Right lobe of liver (tissue), 6 donors: ENCODE results near the gene GPRASP1. TPM values are rescaled to one million over a fixed set of nuclear protein-coding genes. Genes with fewer than 3 reads are reported as not detected.
A peak's percentile ranks its signal among the peaks of the same experiment; 100 is the strongest.

Experiments used
- ATAC-seq, 4 donors: fragments of 200-7000 bp; cut with Tn5 transposase; one replicate each; pipeline ENCODE4 v1.9.1; 2020; ENCODE audit warnings: mild to moderate bottlenecking in 4 of 4, moderate library complexity in 4 of 4
- DNase-seq, 3 donors: peaks; one replicate each; pipeline ENCODE4 v3.0.0-alpha.2; 2020
- H3K27ac ChIP-seq, 3 donors: fragments of 200-600 bp; one replicate each; pipeline ENCODE4 v1.8.0; 2022
- H3K27me3 ChIP-seq, 2 donors: fragments of 200-600 bp; one replicate each; pipeline ENCODE4 v1.8.0; 2022
- H3K36me3 ChIP-seq, 4 donors: fragments of 200-600 bp; sonication (generic) in 1 of 4; one replicate each; pipeline versions ENCODE4 v1.5.1 to v1.8.0; 2017 to 2022; ENCODE audit warnings: control low read depth in 1 of 4
- H3K4me1 ChIP-seq, 4 donors: fragments of 200-600 bp; sonication (generic) in 1 of 4; one replicate each; pipeline versions ENCODE4 v1.5.1 to v1.8.0; 2017 to 2022; ENCODE audit warnings: control low read depth in 1 of 4
- H3K4me3 ChIP-seq, 3 donors: fragments of 200-600 bp; one replicate each; pipeline ENCODE4 v1.8.0; 2022
- H3K9me3 ChIP-seq, 4 donors: fragments of 200-600 bp; sonication (generic) in 1 of 4; one replicate each; pipeline versions ENCODE4 v1.5.1 to v1.8.0; 2017 to 2022; ENCODE audit warnings: control low read depth in 1 of 4
- CTCF ChIP-seq, 4 donors: fragments of 200-600 bp in 3 of 4; fragments of 450-650 bp in 1 of 4; IDR thresholded peaks; one replicate each; pipeline versions ENCODE4 v1.5.1 to v1.8.0; 2016 to 2022; ENCODE audit warnings: antibody characterized with exemption in 4 of 4, mild to moderate bottlenecking in 2 of 4
- POLR2A ChIP-seq: fragments of 450-650 bp; IDR thresholded peaks from one replicate; pipeline ENCODE4 v1.6.1; 2017; ENCODE audit warnings: antibody characterized with exemption, mild to moderate bottlenecking
- WGBS: methylation state at CpG from one replicate; pipeline ENCODE4 v1.1.6; 2018; ENCODE audit warnings: low coverage, low lambda C conversion rate; ENCODE audit not compliant: insufficient coverage; ENCODE audit errors: missing lambda C conversion rate; 5-methylcytosine and 5-hydroxymethylcytosine counted together
- intact Hi-C, 2 donors: fragments of 100-400 bp; cut with DNase I; formaldehyde crosslinking; loops; one replicate each; pipeline versions ENCODE4 v1.11.2 to v1.14.1; 2022
- total RNA-seq, 6 experiments: library from RNA; depleted of rRNA in 2 of 6; stranded (reverse); fragments of >200 nt in 2 of 6; fragmentation: NEBNext Ultra II Directional in 3 of 6; extraction: Animal tissue kit (Norgen Biotek cat#: 25700) in 3 of 6; gene quantifications; one replicate each; pipeline versions ENCODE4 v1.1.0 to v1.2.4, GENCODE V29; 2016 to 2023
- donor health status: DM: no; HTN: yes; CAD: no.
- donor health status: DM: no; HTN: no; CAD: no.
- donor health status: DM: no; HTN: no; CAD: no.
- donor health status: DM: no; HTN: yes; CAD: no.
- donor health status: DM: no; HTN: yes; CAD: no.

GPRASP1 gene
- total RNA-seq, 6 experiments from 2014 or later: 0.61 to 1.8 (median 1.4) TPM

- TF ChIP-seq POLR2A: no peak
- TF ChIP-seq CTCF (IDR thresholded peaks at IDR 0.05): no peak
- DNase-seq: no peak
- intact Hi-C loops: no loop called here
- Histone ChIP-seq H3K4me1 (no peaks in the 10 kb centered on the region), H3K4me3 (no peak overlapping the region), H3K36me3 (no peaks in the 10 kb centered on the region), H3K27me3 (no peaks in the 10 kb centered on the region), H3K27ac (no peak overlapping the region), H3K9me3 (peaks cover 0 to 10% (median 0%) of the 10 kb centered on the region in 4 donors)
- ATAC-seq: no peak
- WGBS: 69% methylated on average over 4 of the region's 6 CpGs
Observed at GRCh38 chrX:102624105-102624504, 27.2 kb upstream of the GPRASP1 start.

GRCh38 chrX:102627640-102628039 is 23.6 kb upstream of the GPRASP1 start:
- TF ChIP-seq POLR2A: no peak
- no peak for TF ChIP-seq CTCF (IDR thresholded peaks at IDR 0.05)
- Histone ChIP-seq H3K4me1 (no peaks in the 10 kb centered on the region), H3K27ac (no peak overlapping the region), H3K36me3 (no peaks in the 10 kb centered on the region), H3K9me3 (no peaks in the 10 kb centered on the region), H3K27me3 (no peaks in the 10 kb centered on the region), H3K4me3 (no peak overlapping the region)
- ATAC-seq: no peak
- intact Hi-C loops: no loop called here
- no peak for DNase-seq
- 30% methylated on average over 1 of the region's 1 CpG for WGBS

- ATAC-seq: no peak
- Histone ChIP-seq H3K9me3 (no peaks in the 10 kb centered on the region), H3K36me3 (no peaks in the 10 kb centered on the region), H3K4me1 (no peaks in the 10 kb centered on the region), H3K4me3 (no peak overlapping the region), H3K27me3 (no peaks in the 10 kb centered on the region), H3K27ac (no peak overlapping the region)
- WGBS: 50% methylated on average over 1 of the region's 1 CpG
- intact Hi-C loops: no loop called here
- DNase-seq: no peak
- TF ChIP-seq CTCF (IDR thresholded peaks at IDR 0.05) (no peak), POLR2A (no peak)
Observed at GRCh38 chrX:102637561-102637960, 13.7 kb upstream of the GPRASP1 start.

GRCh38 chrX:102650903-102651241 is 411 bp upstream of the GPRASP1 start:
- intact Hi-C loops: no loop called here
- 20% methylated on average over 1 of the region's 23 CpGs for WGBS
- H3K4me1 ChIP-seq: no peaks in the 10 kb centered on the region
- H3K27me3 ChIP-seq: no peaks in the 10 kb centered on the region
- no peaks in the 10 kb centered on the region for H3K36me3 ChIP-seq
- H3K9me3 ChIP-seq: no peaks in the 10 kb centered on the region
- H3K27ac ChIP-seq: no peak overlapping the region
- no peak for TF ChIP-seq CTCF (IDR thresholded peaks at IDR 0.05)
- no peak for TF ChIP-seq POLR2A
- DNase-seq: peak in 1 of 3 donors; percentile 58
- ATAC-seq: no peak
- H3K4me3 ChIP-seq: peak overlapping the region; percentile 38 to 51 (median 47)
